HG03520 (cell line): ENCODE data around the gene ZNF865.
"Not testable (repeated sequence)": the region's sequence is repeated elsewhere in the genome, so short reads cannot be mapped to it uniquely, and the experiment has no call there.

ENCODE experiments used
- ATAC-seq: cut with Tn5 transposase; IDR thresholded peaks from one replicate; pipeline ENCODE4 v1.9.1; 2021; ENCODE audit warnings: mild to moderate bottlenecking, moderate library complexity; ENCODE audit not compliant: unreplicated experiment

ZNF865 gene

GRCh38 chr19:55605637-55606470 lies at the start of gene ZNF865:
Gene ZNF865 (plus strand): TSS chr19:55605647. CDS start chr19:55613619, 7,972 bp downstream.
- no peak for ATAC-seq

GRCh38 chr19:55559684-55560083 lies 45.8 kb upstream of the ZNF865 start:
- ATAC-seq: no peak

GRCh38 chr19:55563261-55563690 lies 42.2 kb upstream of the ZNF865 start:
- no peak for ATAC-seq

- no peak for ATAC-seq
Observed at GRCh38 chr19:55566823-55567222, 38.6 kb upstream of the ZNF865 start.

- no peak for ATAC-seq
Observed at GRCh38 chr19:55567708-55568328, 37.6 kb upstream of the ZNF865 start.

GRCh38 chr19:55569477-55569876 lies 36.0 kb upstream of the ZNF865 start:
- not testable (repeated sequence) for ATAC-seq

- ATAC-seq: not testable (repeated sequence)
Observed at GRCh38 chr19:55573929-55574328, 31.5 kb upstream of the ZNF865 start.

- no peak for ATAC-seq
Observed at GRCh38 chr19:55576746-55577145, 28.7 kb upstream of the ZNF865 start.

GRCh38 chr19:55578031-55578760 lies 27.3 kb upstream of the ZNF865 start:
- ATAC-seq: no peak

GRCh38 chr19:55578761-55579747 lies 26.4 kb upstream of the ZNF865 start:
- no peak for ATAC-seq

- ATAC-seq: no peak
Observed at GRCh38 chr19:55579766-55580621, 25.5 kb upstream of the ZNF865 start.

- ATAC-seq: no peak
Observed at GRCh38 chr19:55580628-55581144, 24.8 kb upstream of the ZNF865 start, which contains the start of gene ZNF579. Gene ZNF579 (minus strand): TSS chr19:55580848. CDS start chr19:55579639, 1,209 bp downstream.

GRCh38 chr19:55581145-55581822 lies 24.2 kb upstream of the ZNF865 start:
- no peak for ATAC-seq

GRCh38 chr19:55581823-55582223 lies 23.6 kb upstream of the ZNF865 start:
- no peak for ATAC-seq

GRCh38 chr19:55582284-55582683 lies 23.2 kb upstream of the ZNF865 start:
- not testable (repeated sequence) for ATAC-seq

GRCh38 chr19:55583897-55584296 lies 21.6 kb upstream of the ZNF865 start:
- not testable (repeated sequence) for ATAC-seq

- ATAC-seq: no peak
Observed at GRCh38 chr19:55584871-55585270, 20.6 kb upstream of the ZNF865 start.

- no peak for ATAC-seq
Observed at GRCh38 chr19:55585658-55586339, 19.6 kb upstream of the ZNF865 start.
